GM23248 (cell line): ENCODE measurements around the gene IFT122. TPM values are rescaled to one million over a fixed set of nuclear protein-coding genes. Genes with fewer than 3 reads are reported as not detected.

Source experiments
- DNase-seq: peaks from one replicate; pipeline ENCODE4 v3.0.0-alpha.2; 2015
- H2AFZ ChIP-seq: fragments of 200-600 bp; sonication (generic); 2 replicates; pipeline ENCODE4 v1.6.1; 2016; ENCODE audit warnings: antibody characterized with exemption
- H3F3A ChIP-seq: fragments of 200-600 bp; sonication (generic); 2 replicates; pipeline ENCODE4 v1.6.1; 2016; ENCODE audit warnings: mild to moderate bottlenecking, antibody characterized with exemption, mixed run types; ENCODE audit not compliant: insufficient read depth
- H3K27ac ChIP-seq: fragments of 200-600 bp; sonication (generic); 2 replicates; pipeline ENCODE4 v1.5.1; 2016; ENCODE audit warnings: mild to moderate bottlenecking
- H3K27me3 ChIP-seq: fragments of 200-600 bp; sonication (generic); replicated peaks from 2 replicates; pipeline ENCODE4 v1.6.1; 2016; ENCODE audit warnings: mild to moderate bottlenecking; ENCODE audit not compliant: insufficient read depth
- H3K36me3 ChIP-seq: fragments of 200-600 bp; sonication (generic); 2 replicates; pipeline ENCODE4 v1.6.1; 2016; ENCODE audit warnings: low read depth, mild to moderate bottlenecking
- H3K4me1 ChIP-seq: fragments of 200-600 bp; sonication (generic); 2 replicates; pipeline ENCODE4 v1.6.1; 2016; ENCODE audit warnings: mild to moderate bottlenecking; ENCODE audit not compliant: insufficient read depth
- H3K4me2 ChIP-seq: fragments of 200-600 bp; sonication (generic); one replicate; pipeline ENCODE4 v1.6.1; 2016; ENCODE audit warnings: mild to moderate bottlenecking; ENCODE audit not compliant: unreplicated experiment
- H3K4me3 ChIP-seq: fragments of 200-600 bp; sonication (generic); 2 replicates; pipeline ENCODE4 v1.5.1; 2016; ENCODE audit warnings: mild to moderate bottlenecking
- H3K79me2 ChIP-seq: fragments of 200-600 bp; sonication (generic); 2 replicates; pipeline ENCODE4 v1.6.1; 2016; ENCODE audit warnings: mild to moderate bottlenecking; ENCODE audit not compliant: insufficient read depth
- H3K9ac ChIP-seq: fragments of 200-600 bp; sonication (generic); 2 replicates; pipeline ENCODE4 v1.6.1; 2016; ENCODE audit warnings: mild to moderate bottlenecking
- H3K9me2 ChIP-seq: fragments of 200-600 bp; sonication (generic); 2 replicates; pipeline ENCODE4 v1.6.1; 2016; ENCODE audit warnings: mixed run types, mild to moderate bottlenecking, moderate library complexity; ENCODE audit not compliant: insufficient read depth
- H3K9me3 ChIP-seq: fragments of 200-600 bp; sonication (generic); one replicate; pipeline ENCODE4 v1.6.1; 2017; ENCODE audit warnings: low read depth
- H4K20me1 ChIP-seq: fragments of 200-600 bp; sonication (generic); 2 replicates; pipeline ENCODE4 v1.6.0; 2016; ENCODE audit not compliant: insufficient read depth
- EZH2 ChIP-seq: fragments of 200-600 bp; sonication (generic); IDR thresholded peaks from 2 replicates; pipeline ENCODE4 v1.6.1; 2018; ENCODE audit warnings: antibody characterized with exemption, mild to moderate bottlenecking; ENCODE audit not compliant: insufficient read depth, poor library complexity, severe bottlenecking
- EZH2phosphoT487 ChIP-seq: fragments of 200-600 bp; sonication (generic); IDR thresholded peaks from 2 replicates; pipeline ENCODE4 v1.6.1; 2018; ENCODE audit warnings: antibody characterized with exemption, moderate library complexity, mild to moderate bottlenecking, low read depth; ENCODE audit not compliant: insufficient read depth
- WGBS, 2 experiments: methylation state at CpG; one replicate each; pipeline ENCODE4 v1.1.6; 2015 to 2017; ENCODE audit warnings: low lambda C conversion rate in 2 of 2, low coverage in 1 of 2; ENCODE audit errors: missing lambda C conversion rate in 2 of 2; 5-methylcytosine and 5-hydroxymethylcytosine counted together
- in situ Hi-C: fragments of 300-500 bp; cut with MboI; formaldehyde crosslinking; loops from 2 replicates; pipeline ENCODE4 v1.15.0; 2020
- polyA plus RNA-seq: library from polyadenylated mRNA; unstranded; fragments of >200 nt; fragmentation: Nextera tagmentation; extraction: Ambion mirVana; gene quantifications from 2 replicates; pipeline ENCODE4 v1.2.1, GENCODE V29; 2016
- total RNA-seq: library from RNA; depleted of rRNA; stranded (reverse); fragments of >200 nt; shearing (Covaris generic); gene quantifications from 2 replicates; pipeline ENCODE4 v1.2.3, GENCODE V29; 2014

Gene IFT122
- total and polyA plus RNA-seq, 2 experiments from 2014 or later, result 16.1 to 16.3 TPM

GRCh38 chr3:129417326-129417725 lies 22.7 kb upstream of the IFT122 start:
- H3K4me3 ChIP-seq, result no peak overlapping the region
- H3F3A ChIP-seq, result peaks cover 24% of the 10 kb centered on the region
- no peaks in the 10 kb centered on the region for H3K36me3 ChIP-seq
- 57 to 80% methylated on average over 1 of the region's 1 CpG for WGBS, 2 experiments
- no peak overlapping the region for H3K4me2 ChIP-seq
- no peaks in the 10 kb centered on the region for H3K27me3 ChIP-seq
- H3K4me1 ChIP-seq, result peaks cover 16% of the 10 kb centered on the region
- no peaks in the 10 kb centered on the region for H3K9me3 ChIP-seq
- H3K27ac ChIP-seq, result no peak overlapping the region
- no peaks in the 10 kb centered on the region for H3K79me2 ChIP-seq
- no peak overlapping the region for H2AFZ ChIP-seq
- H3K9ac ChIP-seq, result no peak overlapping the region
- TF ChIP-seq EZH2 (no peak), EZH2phosphoT487 (no peak)
- in situ Hi-C loops, result no loop called here
- no peaks in the 10 kb centered on the region for H4K20me1 ChIP-seq
- H3K9me2 ChIP-seq, result no peaks in the 10 kb centered on the region
- DNase-seq, result peak; percentile 12

GRCh38 chr3:129418041-129418973 lies 21.7 kb upstream of the IFT122 start:
- TF ChIP-seq EZH2 (no peak), EZH2phosphoT487 (no peak)
- Histone ChIP-seq H3K79me2 (no peaks in the 10 kb centered on the region), H3K9me3 (no peaks in the 10 kb centered on the region), H3F3A (peaks cover 14% of the 10 kb centered on the region), H3K9me2 (no peaks in the 10 kb centered on the region), H3K4me3 (no peak overlapping the region), H3K27me3 (no peaks in the 10 kb centered on the region), H2AFZ (no peak overlapping the region), H3K4me2 (no peak overlapping the region), H4K20me1 (no peaks in the 10 kb centered on the region), H3K36me3 (no peaks in the 10 kb centered on the region), H3K9ac (no peak overlapping the region), H3K4me1 (peaks cover 12% of the 10 kb centered on the region), H3K27ac (no peak overlapping the region)
- in situ Hi-C loops, result no loop called here
- 76 to 78% methylated on average over 14 of the region's 14 CpGs for WGBS, 2 experiments
- DNase-seq, result no peak

GRCh38 chr3:129419476-129419875 lies 20.5 kb upstream of the IFT122 start:
- 0 out of 2 replicates have a peak, but pooled peaks cover under 1% of the 10 kb centered on the region for H3K4me1 ChIP-seq
- no peaks in the 10 kb centered on the region for H3K36me3 ChIP-seq
- H3K4me2 ChIP-seq, result no peak overlapping the region
- no peak for DNase-seq
- H2AFZ ChIP-seq, result no peak overlapping the region
- H4K20me1 ChIP-seq, result no peaks in the 10 kb centered on the region
- WGBS, 2 experiments, result 47 to 56% methylated on average over 4 of the region's 4 CpGs
- H3K4me3 ChIP-seq, result no peak overlapping the region
- H3K79me2 ChIP-seq, result no peaks in the 10 kb centered on the region
- no peak overlapping the region for H3K27ac ChIP-seq
- H3F3A ChIP-seq, result peaks cover 2% of the 10 kb centered on the region
- H3K9me3 ChIP-seq, result no peaks in the 10 kb centered on the region
- H3K9ac ChIP-seq, result no peak overlapping the region
- H3K9me2 ChIP-seq, result no peaks in the 10 kb centered on the region
- in situ Hi-C loops, result no loop called here
- H3K27me3 ChIP-seq, result no peaks in the 10 kb centered on the region
- TF ChIP-seq EZH2phosphoT487, result no peak

GRCh38 chr3:129421236-129421883 lies 18.7 kb upstream of the IFT122 start:
- no peaks in the 10 kb centered on the region for H3K4me1 ChIP-seq
- no peaks in the 10 kb centered on the region for H3K9me2 ChIP-seq
- no peak for TF ChIP-seq EZH2
- TF ChIP-seq EZH2phosphoT487, result no peak
- DNase-seq, result no peak
- no peaks in the 10 kb centered on the region for H3K79me2 ChIP-seq
- in situ Hi-C loops, result no loop called here
- no peaks in the 10 kb centered on the region for H3K27me3 ChIP-seq
- no peaks in the 10 kb centered on the region for H3F3A ChIP-seq
- H3K36me3 ChIP-seq, result no peaks in the 10 kb centered on the region
- no peak overlapping the region for H3K4me2 ChIP-seq
- 86 to 89% methylated on average over 12 of the region's 12 CpGs for WGBS, 2 experiments
- H2AFZ ChIP-seq, result no peak overlapping the region
- H4K20me1 ChIP-seq, result no peaks in the 10 kb centered on the region
- no peak overlapping the region for H3K4me3 ChIP-seq
- H3K9me3 ChIP-seq, result no peaks in the 10 kb centered on the region
- H3K27ac ChIP-seq, result no peak overlapping the region
- H3K9ac ChIP-seq, result no peak overlapping the region
